ENCODE data around the gene ICAM5.

The ICAM5 gene

DNA sequence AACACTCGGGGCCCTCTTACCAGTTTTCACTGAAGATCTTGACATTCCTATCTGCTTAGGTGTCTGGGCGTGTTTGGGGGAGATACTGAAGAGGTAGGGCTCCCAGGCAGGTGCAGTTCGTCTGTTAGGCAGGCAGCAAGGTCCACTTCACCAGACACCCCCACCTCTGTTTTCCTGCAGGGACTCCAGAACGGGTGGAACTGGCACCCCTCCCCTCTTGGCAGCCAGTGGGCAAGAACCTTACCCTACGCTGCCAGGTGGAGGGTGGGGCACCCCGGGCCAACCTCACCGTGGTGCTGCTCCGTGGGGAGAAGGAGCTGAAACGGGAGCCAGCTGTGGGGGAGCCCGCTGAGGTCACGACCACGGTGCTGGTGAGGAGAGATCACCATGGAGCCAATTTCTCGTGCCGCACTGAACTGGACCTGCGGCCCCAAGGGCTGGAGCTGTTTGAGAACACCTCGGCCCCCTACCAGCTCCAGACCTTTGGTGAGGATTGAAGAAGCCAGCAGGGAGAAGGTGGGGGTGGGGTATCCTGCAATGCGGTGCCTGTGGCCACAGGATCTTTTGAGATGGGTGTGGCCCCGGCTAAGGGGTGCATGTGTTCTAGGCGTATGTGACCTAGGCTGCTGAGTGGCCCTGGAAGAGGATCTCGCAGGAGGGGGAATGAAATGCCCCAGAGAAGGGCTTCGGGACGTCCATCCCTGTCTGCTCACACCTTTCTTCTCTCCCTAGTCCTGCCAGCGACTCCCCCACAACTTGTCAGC lies 6.3 kb upstream of the ICAM5 start:
- in situ Hi-C loops (cut with HindIII; ENCODE audit: low pct_ligation_motif_present, low sequenced_read_pairs), result no loop called here
- H3K27me3 ChIP-seq (replicated peaks), result no peaks in the 10 kb centered on the region
- no peak overlapping the region for H3K4me3 ChIP-seq (ENCODE audit: low read depth, low read length)
- peaks cover 16% of the 10 kb centered on the region for H3K36me3 ChIP-seq (replicated peaks)
- DNase-seq, result no peak
- no peak overlapping the region for H3K27ac ChIP-seq
- TF ChIP-seq, protein P1, sequence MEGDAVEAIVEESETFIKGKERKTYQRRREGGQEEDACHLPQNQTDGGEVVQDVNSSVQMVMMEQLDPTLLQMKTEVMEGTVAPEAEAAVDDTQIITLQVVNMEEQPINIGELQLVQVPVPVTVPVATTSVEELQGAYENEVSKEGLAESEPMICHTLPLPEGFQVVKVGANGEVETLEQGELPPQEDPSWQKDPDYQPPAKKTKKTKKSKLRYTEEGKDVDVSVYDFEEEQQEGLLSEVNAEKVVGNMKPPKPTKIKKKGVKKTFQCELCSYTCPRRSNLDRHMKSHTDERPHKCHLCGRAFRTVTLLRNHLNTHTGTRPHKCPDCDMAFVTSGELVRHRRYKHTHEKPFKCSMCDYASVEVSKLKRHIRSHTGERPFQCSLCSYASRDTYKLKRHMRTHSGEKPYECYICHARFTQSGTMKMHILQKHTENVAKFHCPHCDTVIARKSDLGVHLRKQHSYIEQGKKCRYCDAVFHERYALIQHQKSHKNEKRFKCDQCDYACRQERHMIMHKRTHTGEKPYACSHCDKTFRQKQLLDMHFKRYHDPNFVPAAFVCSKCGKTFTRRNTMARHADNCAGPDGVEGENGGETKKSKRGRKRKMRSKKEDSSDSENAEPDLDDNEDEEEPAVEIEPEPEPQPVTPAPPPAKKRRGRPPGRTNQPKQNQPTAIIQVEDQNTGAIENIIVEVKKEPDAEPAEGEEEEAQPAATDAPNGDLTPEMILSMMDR (IDR thresholded peaks at IDR 0.05; ENCODE audit: low read depth, low read length, missing control alignments), result no peak

DNA sequence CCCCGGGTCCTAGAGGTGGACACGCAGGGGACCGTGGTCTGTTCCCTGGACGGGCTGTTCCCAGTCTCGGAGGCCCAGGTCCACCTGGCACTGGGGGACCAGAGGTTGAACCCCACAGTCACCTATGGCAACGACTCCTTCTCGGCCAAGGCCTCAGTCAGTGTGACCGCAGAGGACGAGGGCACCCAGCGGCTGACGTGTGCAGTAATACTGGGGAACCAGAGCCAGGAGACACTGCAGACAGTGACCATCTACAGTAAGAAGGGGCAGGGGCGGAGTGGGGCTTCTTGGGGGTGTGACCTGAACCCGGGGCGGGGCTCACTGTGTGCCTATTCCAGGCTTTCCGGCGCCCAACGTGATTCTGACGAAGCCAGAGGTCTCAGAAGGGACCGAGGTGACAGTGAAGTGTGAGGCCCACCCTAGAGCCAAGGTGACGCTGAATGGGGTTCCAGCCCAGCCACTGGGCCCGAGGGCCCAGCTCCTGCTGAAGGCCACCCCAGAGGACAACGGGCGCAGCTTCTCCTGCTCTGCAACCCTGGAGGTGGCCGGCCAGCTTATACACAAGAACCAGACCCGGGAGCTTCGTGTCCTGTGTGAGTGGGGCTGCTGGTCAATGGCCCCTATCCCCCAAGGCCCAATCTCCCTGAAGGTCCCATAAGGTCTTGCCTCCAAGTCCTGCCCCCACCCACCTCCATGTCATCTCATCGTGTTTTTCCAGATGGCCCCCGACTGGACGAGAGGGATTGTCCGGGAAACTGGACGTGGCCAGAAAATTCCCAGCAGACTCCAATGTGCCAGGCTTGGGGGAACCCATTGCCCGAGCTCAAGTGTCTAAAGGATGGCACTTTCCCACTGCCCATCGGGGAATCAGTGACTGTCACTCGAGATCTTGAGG lies 5.4 kb upstream of the ICAM5 start:
- peaks cover 13% of the 10 kb centered on the region for H3K36me3 ChIP-seq (replicated peaks)

DNA sequence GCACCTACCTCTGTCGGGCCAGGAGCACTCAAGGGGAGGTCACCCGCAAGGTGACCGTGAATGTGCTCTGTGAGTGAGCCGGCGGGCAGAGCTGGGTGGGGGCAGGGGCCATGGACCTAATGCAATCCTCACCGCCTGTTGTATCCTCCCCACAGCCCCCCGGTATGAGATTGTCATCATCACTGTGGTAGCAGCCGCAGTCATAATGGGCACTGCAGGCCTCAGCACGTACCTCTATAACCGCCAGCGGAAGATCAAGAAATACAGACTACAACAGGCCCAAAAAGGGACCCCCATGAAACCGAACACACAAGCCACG lies 4.8 kb upstream of the ICAM5 start:
- TF ChIP-seq, protein P1 (IDR thresholded peaks at IDR 0.05; ENCODE audit: low read depth, low read length, missing control alignments), result no peak
- Histone ChIP-seq H3K36me3 (replicated peaks) (peaks cover 13% of the 10 kb centered on the region), H3K27me3 (replicated peaks) (peaks cover 1% of the 10 kb centered on the region), H3K4me3 (ENCODE audit: low read depth, low read length) (no peak overlapping the region), H3K27ac (no peak overlapping the region)
- no peak for DNase-seq
- in situ Hi-C loops (cut with HindIII; ENCODE audit: low pct_ligation_motif_present, low sequenced_read_pairs), result no loop called here

More for the DNA sequence above, 5.4 kb upstream of the ICAM5 start:
- in situ Hi-C loops (cut with HindIII; ENCODE audit: low pct_ligation_motif_present, low sequenced_read_pairs), result no loop called here
- Histone ChIP-seq H3K4me3 (ENCODE audit: low read depth, low read length) (no peak overlapping the region), H3K27me3 (replicated peaks) (no peaks in the 10 kb centered on the region), H3K27ac (no peak overlapping the region)
- TF ChIP-seq, protein P1 (IDR thresholded peaks at IDR 0.05; ENCODE audit: low read depth, low read length, missing control alignments), result no peak
- no peak for DNase-seq

DNA sequence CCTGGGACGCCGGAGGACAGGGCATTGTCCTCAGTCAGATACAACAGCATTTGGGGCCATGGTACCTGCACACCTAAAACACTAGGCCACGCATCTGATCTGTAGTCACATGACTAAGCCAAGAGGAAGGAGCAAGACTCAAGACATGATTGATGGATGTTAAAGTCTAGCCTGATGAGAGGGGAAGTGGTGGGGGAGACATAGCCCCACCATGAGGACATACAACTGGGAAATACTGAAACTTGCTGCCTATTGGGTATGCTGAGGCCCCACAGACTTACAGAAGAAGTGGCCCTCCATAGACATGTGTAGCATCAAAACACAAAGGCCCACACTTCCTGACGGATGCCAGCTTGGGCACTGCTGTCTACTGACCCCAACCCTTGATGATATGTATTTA lies 4.4 kb upstream of the ICAM5 start:
- DNase-seq, result no peak
- in situ Hi-C loops (cut with HindIII; ENCODE audit: low pct_ligation_motif_present, low sequenced_read_pairs), result no loop called here
- Histone ChIP-seq H3K36me3 (replicated peaks) (peaks cover 13% of the 10 kb centered on the region), H3K27me3 (replicated peaks) (peaks cover 6% of the 10 kb centered on the region), H3K4me3 (ENCODE audit: low read depth, low read length) (no peak overlapping the region), H3K27ac (no peak overlapping the region)
- TF ChIP-seq, protein P1 (IDR thresholded peaks at IDR 0.05; ENCODE audit: low read depth, low read length, missing control alignments), result no peak

DNA sequence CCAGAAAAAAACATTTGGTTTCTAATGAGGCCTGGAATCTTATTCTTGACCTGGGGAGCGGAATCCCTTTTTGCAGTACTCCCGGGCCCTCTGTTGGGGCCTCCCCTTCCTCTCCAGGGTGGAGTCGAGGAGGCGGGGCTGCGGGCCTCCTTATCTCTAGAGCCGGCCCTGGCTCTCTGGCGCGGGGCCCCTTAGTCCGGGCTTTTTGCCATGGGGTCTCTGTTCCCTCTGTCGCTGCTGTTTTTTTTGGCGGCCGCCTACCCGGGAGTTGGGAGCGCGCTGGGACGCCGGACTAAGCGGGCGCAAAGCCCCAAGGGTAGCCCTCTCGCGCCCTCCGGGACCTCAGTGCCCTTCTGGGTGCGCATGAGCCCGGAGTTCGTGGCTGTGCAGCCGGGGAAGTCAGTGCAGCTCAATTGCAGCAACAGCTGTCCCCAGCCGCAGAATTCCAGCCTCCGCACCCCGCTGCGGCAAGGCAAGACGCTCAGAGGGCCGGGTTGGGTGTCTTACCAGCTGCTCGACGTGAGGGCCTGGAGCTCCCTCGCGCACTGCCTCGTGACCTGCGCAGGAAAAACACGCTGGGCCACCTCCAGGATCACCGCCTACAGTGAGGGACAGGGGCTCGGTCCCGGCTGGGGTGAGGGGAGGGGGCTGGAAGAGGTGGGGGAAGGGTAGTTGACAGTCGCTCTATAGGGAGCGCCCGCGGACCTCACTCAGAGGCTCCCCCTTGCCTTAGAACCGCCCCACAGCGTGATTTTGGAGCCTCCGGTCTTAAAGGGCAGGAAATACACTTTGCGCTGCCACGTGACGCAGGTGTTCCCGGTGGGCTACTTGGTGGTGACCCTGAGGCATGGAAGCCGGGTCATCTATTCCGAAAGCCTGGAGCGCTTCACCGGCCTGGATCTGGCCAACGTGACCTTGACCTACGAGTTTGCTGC lies 2.7 kb upstream of the ICAM5 start, which contains the start of gene ICAM4:
TSS of gene ICAM4 (plus strand) at position 153 of the 935 bp plus-strand sequence. CDS start at position 211, 58 bp downstream.
- no peak within 1 kb of the TSS for H3K4me3 ChIP-seq (ENCODE audit: low read depth, low read length)
- H3K36me3 ChIP-seq (replicated peaks), result peaks cover 13% of the 10 kb centered on the region
- TF ChIP-seq, protein P1 (IDR thresholded peaks at IDR 0.05; ENCODE audit: low read depth, low read length, missing control alignments), result no peak
- peaks cover 22% of the 10 kb centered on the region for H3K27me3 ChIP-seq (replicated peaks)
- in situ Hi-C loops (cut with HindIII; ENCODE audit: low pct_ligation_motif_present, low sequenced_read_pairs), result no loop called here
- H3K27ac ChIP-seq, result no peak within 1 kb of the TSS
- DNase-seq, result no peak

Data from brain microvascular endothelial cell (primary cell).